ENCODE measurements around the gene IDH1.

Gene IDH1

DNA sequence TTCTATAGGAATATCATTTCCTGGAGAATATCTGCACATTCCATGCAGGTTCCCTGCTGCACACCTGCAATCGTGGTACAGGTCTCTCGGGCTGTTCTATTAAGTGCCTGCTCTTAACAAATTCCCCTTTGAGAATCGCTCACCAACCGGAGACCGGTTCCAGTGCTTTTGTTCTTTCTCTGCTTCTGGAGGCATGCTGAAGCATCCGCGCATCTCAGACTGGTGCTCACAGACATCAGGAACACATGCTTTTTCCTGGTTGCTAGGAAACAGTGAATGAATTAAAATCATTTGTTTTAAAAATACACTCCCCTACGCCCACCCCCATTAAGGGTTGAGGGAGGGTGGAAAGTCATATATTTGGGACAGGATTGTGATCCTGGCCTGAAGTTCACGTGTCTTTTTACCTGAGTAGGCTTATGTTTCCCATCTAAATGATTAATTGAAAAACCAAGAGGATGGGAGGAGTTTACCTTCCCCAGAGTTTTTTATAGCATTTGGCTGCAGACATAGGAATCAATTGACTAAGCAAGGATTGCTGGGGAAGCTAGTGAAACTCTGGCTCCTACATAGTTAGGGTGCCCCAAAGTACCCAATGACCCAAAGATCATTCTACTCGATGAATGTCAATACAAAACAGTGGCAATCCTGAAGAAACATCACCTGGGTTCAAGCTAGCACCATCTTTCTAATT is 64.9 kb downstream of the IDH1 start, which contains the start of gene C2orf80:
Gene C2orf80, minus strand, starts transcription at position 221 of the 694 bp plus-strand sequence. CDS start 3,044 bp downstream, outside the sequence.
- no peak for TF ChIP-seq ZFX (IDR thresholded peaks at IDR 0.05)
- TF ChIP-seq, protein P1, sequence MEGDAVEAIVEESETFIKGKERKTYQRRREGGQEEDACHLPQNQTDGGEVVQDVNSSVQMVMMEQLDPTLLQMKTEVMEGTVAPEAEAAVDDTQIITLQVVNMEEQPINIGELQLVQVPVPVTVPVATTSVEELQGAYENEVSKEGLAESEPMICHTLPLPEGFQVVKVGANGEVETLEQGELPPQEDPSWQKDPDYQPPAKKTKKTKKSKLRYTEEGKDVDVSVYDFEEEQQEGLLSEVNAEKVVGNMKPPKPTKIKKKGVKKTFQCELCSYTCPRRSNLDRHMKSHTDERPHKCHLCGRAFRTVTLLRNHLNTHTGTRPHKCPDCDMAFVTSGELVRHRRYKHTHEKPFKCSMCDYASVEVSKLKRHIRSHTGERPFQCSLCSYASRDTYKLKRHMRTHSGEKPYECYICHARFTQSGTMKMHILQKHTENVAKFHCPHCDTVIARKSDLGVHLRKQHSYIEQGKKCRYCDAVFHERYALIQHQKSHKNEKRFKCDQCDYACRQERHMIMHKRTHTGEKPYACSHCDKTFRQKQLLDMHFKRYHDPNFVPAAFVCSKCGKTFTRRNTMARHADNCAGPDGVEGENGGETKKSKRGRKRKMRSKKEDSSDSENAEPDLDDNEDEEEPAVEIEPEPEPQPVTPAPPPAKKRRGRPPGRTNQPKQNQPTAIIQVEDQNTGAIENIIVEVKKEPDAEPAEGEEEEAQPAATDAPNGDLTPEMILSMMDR (conservative IDR thresholded peaks at IDR 0.05): no peak
- H3K27ac ChIP-seq: no peak within 1 kb of the TSS

DNA sequence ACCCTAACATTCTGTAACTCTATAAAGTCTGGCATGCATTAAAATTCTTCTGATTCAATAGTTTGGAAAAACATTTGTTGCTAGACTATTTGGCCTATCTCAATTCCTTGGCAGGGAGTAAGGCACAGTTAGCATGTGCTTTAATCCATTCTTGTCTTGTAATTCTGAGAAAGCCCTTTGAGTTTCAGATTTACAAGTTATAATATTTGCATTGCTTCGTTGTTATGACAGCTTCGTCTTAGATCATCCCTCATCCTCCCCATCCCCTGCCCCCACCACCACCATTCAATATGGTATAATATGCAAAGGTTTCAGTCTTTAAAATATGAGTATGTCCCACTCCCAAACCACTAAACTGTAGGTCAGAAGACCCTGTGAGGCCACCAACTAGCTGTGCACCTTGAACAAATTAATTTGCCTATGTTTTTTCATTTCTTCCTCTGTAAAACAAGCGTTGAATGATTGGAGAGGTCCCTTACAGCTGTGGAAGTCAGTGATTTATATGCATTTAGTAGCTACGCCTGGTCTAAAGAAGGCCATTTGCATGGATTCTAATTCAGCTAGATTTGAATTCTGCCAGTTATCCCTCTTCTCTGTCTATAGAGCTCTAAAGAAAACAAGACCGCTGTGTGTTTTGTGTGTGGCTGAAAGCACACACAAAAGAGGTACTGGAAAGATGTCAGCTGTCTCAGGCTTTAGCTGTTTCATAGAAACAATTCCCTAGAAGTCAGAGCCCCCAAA is 65.6 kb downstream of the IDH1 start:
- H3K27ac ChIP-seq: no peak overlapping the region

DNA sequence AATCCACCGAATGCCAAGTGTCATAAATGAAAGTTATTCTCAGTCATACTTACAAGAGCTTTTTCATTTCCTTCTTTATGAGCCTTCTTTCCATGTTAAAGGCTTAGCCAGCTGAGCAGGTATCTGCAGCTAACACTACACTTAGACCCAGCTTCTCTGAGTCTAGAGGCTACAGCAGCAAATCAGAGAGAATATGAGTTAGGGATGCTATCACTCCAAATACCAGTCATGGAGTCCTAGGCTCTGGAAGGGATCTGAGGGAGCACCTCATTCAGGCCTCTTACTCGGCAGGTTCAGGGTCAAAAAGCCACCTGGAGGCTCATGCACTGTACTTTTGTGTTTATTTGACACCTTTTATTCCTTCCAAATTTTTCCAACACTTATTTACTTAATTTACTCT is 68.0 kb downstream of the IDH1 start:
- H3K27ac ChIP-seq: no peak overlapping the region
- TF ChIP-seq, protein P1 (conservative IDR thresholded peaks at IDR 0.05): no peak
- no peak for TF ChIP-seq ZFX (IDR thresholded peaks at IDR 0.05)

More for the DNA sequence above, 65.6 kb downstream of the IDH1 start:
- TF ChIP-seq ZFX (IDR thresholded peaks at IDR 0.05): no peak
- TF ChIP-seq, protein P1 (conservative IDR thresholded peaks at IDR 0.05): no peak

DNA sequence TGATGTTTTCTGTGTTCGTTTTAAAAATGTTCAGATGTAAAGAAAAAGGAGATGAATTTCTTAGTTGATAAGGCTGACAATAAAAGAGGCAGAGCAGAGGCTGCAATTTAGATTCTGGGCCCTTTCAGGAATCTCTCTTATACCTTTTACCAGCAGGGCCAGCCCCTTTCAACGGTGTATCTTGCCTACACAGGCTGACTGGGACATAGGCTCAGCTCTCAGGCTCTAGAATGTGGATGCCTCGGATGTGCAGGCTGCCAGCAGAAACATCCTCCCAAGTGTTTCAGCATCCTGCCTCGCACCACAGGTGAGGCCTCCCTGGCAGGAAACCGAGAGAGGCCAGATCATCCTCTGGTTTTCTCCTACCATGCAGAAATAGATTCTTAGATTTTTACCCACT is 68.4 kb downstream of the IDH1 start:
- H3K27ac ChIP-seq: no peak overlapping the region
- TF ChIP-seq, protein P1 (conservative IDR thresholded peaks at IDR 0.05): no peak
- no peak for TF ChIP-seq ZFX (IDR thresholded peaks at IDR 0.05)
